Left ventricle myocardium inferior (tissue), 1 donor: ENCODE data around the gene KIF15. TPM values are rescaled to one million over a fixed set of nuclear protein-coding genes. Genes with fewer than 3 reads are reported as not detected.

Experiments
- DNase-seq: peaks from one replicate; pipeline ENCODE4 v3.0.0-alpha.2; 2020
- H3K27ac ChIP-seq: fragments of 200-600 bp; replicated peaks from 2 replicates; pipeline ENCODE4 v1.8.0; 2021
- H3K27me3 ChIP-seq: fragments of 200-600 bp; 2 replicates; pipeline ENCODE4 v1.8.0; 2021; ENCODE audit warnings: low read depth
- H3K36me3 ChIP-seq: fragments of 200-600 bp; 2 replicates; pipeline ENCODE4 v1.8.0; 2021
- H3K4me1 ChIP-seq: fragments of 200-600 bp; 2 replicates; pipeline ENCODE4 v1.8.0; 2021
- H3K4me3 ChIP-seq: fragments of 200-600 bp; 2 replicates; pipeline ENCODE4 v1.8.0; 2021; ENCODE audit warnings: mild to moderate bottlenecking, moderate library complexity
- H3K9me3 ChIP-seq: fragments of 200-600 bp; replicated peaks from 2 replicates; pipeline ENCODE4 v1.8.0; 2021
- CTCF ChIP-seq: fragments of 200-600 bp; IDR thresholded peaks from 2 replicates; pipeline ENCODE4 v1.8.0; 2021; ENCODE audit warnings: antibody characterized with exemption, mild to moderate bottlenecking, borderline replicate concordance
- intact Hi-C: fragments of 100-400 bp; cut with micrococcal nuclease; formaldehyde crosslinking; loops from one replicate; pipeline ENCODE4 v1.11.0; 2022
- total RNA-seq: library from RNA; stranded (reverse); fragmentation: NEBNext Ultra II Directional; extraction: Animal tissue kit (Norgen Biotek cat#: 25700); gene quantifications from one replicate; pipeline ENCODE4 v1.2.1, GENCODE V29; 2021
- donor health status: DM: no; HTN: yes; CAD: no; lungs with severe emphysema.

The KIF15 gene
- total RNA-seq, 1 donor from 2014 or later = 0.85 TPM

- Histone ChIP-seq H3K9me3 (peaks cover 100% of the 10 kb centered on the region), H3K27me3 (no peaks in the 10 kb centered on the region), H3K4me3 (no peak overlapping the region), H3K27ac (no peak overlapping the region), H3K4me1 (peaks cover 7% of the 10 kb centered on the region), H3K36me3 (peaks cover 72% of the 10 kb centered on the region)
- no peak for TF ChIP-seq CTCF
- intact Hi-C loops = no loop called here
- no peak for DNase-seq
Measured at GRCh38 chr3:44734646-44735168, 26.9 kb upstream of the KIF15 start.

- TF ChIP-seq CTCF = no peak
- no peak for DNase-seq
- intact Hi-C loops = no loop called here
- peaks cover 12% of the 10 kb centered on the region for H3K9me3 ChIP-seq
- H3K4me3 ChIP-seq = peak overlapping the region; percentile 95
- H3K27me3 ChIP-seq = no peaks in the 10 kb centered on the region
- H3K36me3 ChIP-seq = peaks cover 28% of the 10 kb centered on the region
- H3K4me1 ChIP-seq = peaks cover 19% of the 10 kb centered on the region
- peak overlapping the region; percentile 85 for H3K27ac ChIP-seq
Measured at GRCh38 chr3:44761101-44761423, 532 bp upstream of the KIF15 start.

GRCh38 chr3:44762170-44762677 lies 630 bp downstream of the KIF15 start:
- intact Hi-C loops = no loop called here
- DNase-seq = no peak
- Histone ChIP-seq H3K9me3 (peaks cover 12% of the 10 kb centered on the region), H3K36me3 (peaks cover 21% of the 10 kb centered on the region), H3K27me3 (no peaks in the 10 kb centered on the region), H3K27ac (no peak overlapping the region), H3K4me1 (peaks cover 19% of the 10 kb centered on the region), H3K4me3 (peak overlapping the region; percentile 95)
- TF ChIP-seq CTCF = no peak

- Histone ChIP-seq H3K27ac (no peak overlapping the region), H3K4me1 (peaks cover 19% of the 10 kb centered on the region), H3K27me3 (no peaks in the 10 kb centered on the region), H3K4me3 (no peak overlapping the region), H3K9me3 (peaks cover 12% of the 10 kb centered on the region), H3K36me3 (peaks cover 17% of the 10 kb centered on the region)
- DNase-seq = no peak
- TF ChIP-seq CTCF = no peak
- intact Hi-C loops = no loop called here
Measured at GRCh38 chr3:44762690-44763089, 1.1 kb downstream of the KIF15 start.

GRCh38 chr3:44764248-44764647 lies 2.7 kb downstream of the KIF15 start:
- intact Hi-C loops = no loop called here
- Histone ChIP-seq H3K4me3 (no peak overlapping the region), H3K27me3 (no peaks in the 10 kb centered on the region), H3K36me3 (peaks cover 2% of the 10 kb centered on the region), H3K4me1 (peaks cover 19% of the 10 kb centered on the region), H3K27ac (no peak overlapping the region), H3K9me3 (peaks cover 4% of the 10 kb centered on the region)
- DNase-seq = no peak
- TF ChIP-seq CTCF = no peak
